ENCODE results near the gene MTM1. TPM values are rescaled to one million over a fixed set of nuclear protein-coding genes. Genes with fewer than 3 reads are reported as not detected.

Gene MTM1
- total RNA-seq, 4 donors from 2014 or later, result 16.3 to 50.0 (median 22.8) TPM

DNA sequence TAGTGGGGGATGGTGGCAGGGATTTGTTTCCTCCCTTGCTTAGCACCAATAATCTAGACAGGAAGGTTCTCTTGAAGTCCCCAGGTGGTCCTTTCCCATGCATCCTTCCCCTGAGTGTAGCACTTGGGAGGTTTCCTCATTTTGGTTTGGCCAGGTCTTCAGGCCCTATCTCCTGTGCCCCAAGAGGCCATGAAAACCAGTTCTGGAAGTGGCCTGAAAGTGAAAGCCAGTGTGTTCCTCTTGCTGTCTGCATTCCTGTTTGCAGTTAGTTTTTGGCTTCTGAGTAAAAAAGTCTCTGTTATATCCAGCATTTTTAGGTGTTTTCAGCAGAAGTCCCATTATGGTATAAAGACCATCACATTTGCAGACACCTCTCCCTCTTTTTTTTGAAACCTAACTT is 59.5 kb downstream of the MTM1 start:
- Histone ChIP-seq H3K4me3 (replicated peaks in 1 of 3) (no peak overlapping the region), H3K9me3 (no peaks in the 10 kb centered on the region), H3K36me3 (peaks cover 0 to 4% of the 10 kb centered on the region in 2 donors), H3K27ac (no peak overlapping the region), H3K4me1 (no peaks in the 10 kb centered on the region), H3K27me3 (no peaks in the 10 kb centered on the region)
- no peak for DNase-seq
- TF ChIP-seq, protein P1, sequence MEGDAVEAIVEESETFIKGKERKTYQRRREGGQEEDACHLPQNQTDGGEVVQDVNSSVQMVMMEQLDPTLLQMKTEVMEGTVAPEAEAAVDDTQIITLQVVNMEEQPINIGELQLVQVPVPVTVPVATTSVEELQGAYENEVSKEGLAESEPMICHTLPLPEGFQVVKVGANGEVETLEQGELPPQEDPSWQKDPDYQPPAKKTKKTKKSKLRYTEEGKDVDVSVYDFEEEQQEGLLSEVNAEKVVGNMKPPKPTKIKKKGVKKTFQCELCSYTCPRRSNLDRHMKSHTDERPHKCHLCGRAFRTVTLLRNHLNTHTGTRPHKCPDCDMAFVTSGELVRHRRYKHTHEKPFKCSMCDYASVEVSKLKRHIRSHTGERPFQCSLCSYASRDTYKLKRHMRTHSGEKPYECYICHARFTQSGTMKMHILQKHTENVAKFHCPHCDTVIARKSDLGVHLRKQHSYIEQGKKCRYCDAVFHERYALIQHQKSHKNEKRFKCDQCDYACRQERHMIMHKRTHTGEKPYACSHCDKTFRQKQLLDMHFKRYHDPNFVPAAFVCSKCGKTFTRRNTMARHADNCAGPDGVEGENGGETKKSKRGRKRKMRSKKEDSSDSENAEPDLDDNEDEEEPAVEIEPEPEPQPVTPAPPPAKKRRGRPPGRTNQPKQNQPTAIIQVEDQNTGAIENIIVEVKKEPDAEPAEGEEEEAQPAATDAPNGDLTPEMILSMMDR (IDR thresholded peaks at IDR 0.05), result no peak
- no peak for TF ChIP-seq POLR2A (IDR thresholded peaks at IDR 0.05)
- intact Hi-C loops (cut with DNase I), result no loop called here

DNA sequence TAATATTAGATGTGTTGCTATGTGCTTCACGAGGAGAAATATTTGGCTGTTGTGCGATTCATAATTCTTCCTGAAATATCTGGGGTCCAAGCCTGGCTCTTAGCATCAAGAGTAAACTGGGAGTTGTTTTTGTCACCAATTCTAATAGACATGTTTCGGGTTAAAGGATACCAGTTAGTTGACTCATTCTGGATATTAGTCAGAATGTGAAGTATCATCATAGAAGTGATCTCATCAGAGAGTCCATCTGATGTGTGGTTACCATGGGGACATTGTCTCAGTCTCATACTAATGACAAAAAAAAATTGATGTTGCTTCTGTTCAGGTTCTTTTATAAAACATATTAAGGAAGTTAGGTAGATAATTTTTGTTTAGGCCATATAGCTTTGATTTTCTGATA is 67.5 kb downstream of the MTM1 start:
- DNase-seq, result no peak
- Histone ChIP-seq H3K4me1 (no peaks in the 10 kb centered on the region), H3K27me3 (no peaks in the 10 kb centered on the region), H3K36me3 (peaks cover 0 to 4% of the 10 kb centered on the region in 2 donors), H3K4me3 (replicated peaks in 1 of 3) (no peak overlapping the region), H3K27ac (no peak overlapping the region), H3K9me3 (no peaks in the 10 kb centered on the region)
- intact Hi-C loops (cut with DNase I), result no loop called here
- no peak for TF ChIP-seq POLR2A (IDR thresholded peaks at IDR 0.05)
- TF ChIP-seq, protein P1 (IDR thresholded peaks at IDR 0.05), result no peak
- 82 to 89% methylated on average over 3 of the region's 3 CpGs for WGBS, 2 donors

DNA sequence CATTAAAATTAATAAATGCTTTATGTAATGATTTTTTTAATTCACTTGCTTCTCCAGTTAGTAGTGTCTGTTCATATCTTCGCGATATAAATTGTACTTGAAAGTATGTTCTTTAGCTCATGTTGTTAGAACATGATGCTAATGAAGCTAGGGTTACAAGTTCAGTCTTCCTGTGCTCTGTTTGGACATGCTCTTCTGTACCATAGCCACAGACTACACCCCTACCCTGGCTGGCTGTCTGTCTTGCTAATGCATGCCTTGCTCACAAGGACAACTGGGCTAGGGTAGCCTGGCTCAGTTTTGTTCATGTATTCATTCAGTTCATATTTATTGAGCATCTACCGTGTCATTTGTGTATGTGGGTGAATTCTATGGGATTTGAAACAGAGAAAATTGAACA is 74.0 kb downstream of the MTM1 start:
- H3K27ac ChIP-seq, result no peak overlapping the region
- WGBS, 2 donors, result 98 to 100% methylated on average over 3 of the region's 3 CpGs
- no peak overlapping the region for H3K4me3 ChIP-seq (replicated peaks in 1 of 3)
- H3K27me3 ChIP-seq, result no peaks in the 10 kb centered on the region
- peaks cover 0 to 7% of the 10 kb centered on the region in 2 donors for H3K36me3 ChIP-seq
- intact Hi-C loops (cut with DNase I), result no loop called here
- no peak for DNase-seq
- no peaks in the 10 kb centered on the region for H3K4me1 ChIP-seq
- TF ChIP-seq POLR2A (IDR thresholded peaks at IDR 0.05), result no peak
- TF ChIP-seq, protein P1 (IDR thresholded peaks at IDR 0.05), result no peak
- H3K9me3 ChIP-seq, result no peaks in the 10 kb centered on the region

DNA sequence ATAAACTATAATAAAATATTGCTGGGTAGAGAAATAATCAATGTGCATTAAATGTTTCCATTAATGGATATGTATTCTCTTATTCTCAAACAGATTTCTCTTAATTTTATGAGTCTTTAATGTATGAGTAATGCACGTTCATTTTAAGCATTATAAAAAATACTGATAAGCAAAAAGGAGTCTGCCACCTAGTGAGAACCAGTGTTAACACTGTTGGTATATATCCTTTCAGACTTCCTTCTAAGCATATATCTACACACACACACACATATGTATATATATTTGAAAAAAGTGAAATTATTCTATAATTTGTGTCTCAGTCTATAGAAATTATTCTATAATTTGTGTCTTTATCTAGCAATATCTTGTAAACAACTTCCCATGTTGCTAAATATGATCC is 74.8 kb downstream of the MTM1 start:
- H3K4me1 ChIP-seq, result no peaks in the 10 kb centered on the region
- no peak overlapping the region for H3K4me3 ChIP-seq (replicated peaks in 1 of 3)
- no peaks in the 10 kb centered on the region for H3K9me3 ChIP-seq
- TF ChIP-seq, protein P1 (IDR thresholded peaks at IDR 0.05), result no peak
- no peak overlapping the region for H3K27ac ChIP-seq
- H3K27me3 ChIP-seq, result no peaks in the 10 kb centered on the region
- peaks cover 0 to 7% of the 10 kb centered on the region in 2 donors for H3K36me3 ChIP-seq
- intact Hi-C loops (cut with DNase I), result no loop called here
- 58 to 79% methylated on average over 1 of the region's 1 CpG for WGBS, 2 donors
- no peak for DNase-seq

DNA sequence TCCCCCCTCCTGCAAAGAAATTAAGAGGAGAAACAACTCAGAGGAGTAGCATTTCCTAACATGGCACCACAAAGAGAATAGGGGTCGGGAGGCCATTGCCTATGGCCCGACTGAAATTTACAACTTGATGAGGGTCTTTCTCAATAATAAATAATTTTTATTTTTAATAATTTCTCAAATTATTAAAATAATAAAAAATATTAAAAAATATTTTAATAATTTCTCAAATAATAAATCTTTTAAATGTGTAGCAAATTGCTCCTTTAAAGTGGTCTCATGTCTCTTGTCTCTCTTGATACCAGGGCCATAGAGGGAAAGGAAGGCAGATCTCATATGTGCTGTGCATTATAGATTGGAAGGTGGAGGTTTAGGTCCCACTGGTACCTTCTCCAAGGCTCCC is 75.5 kb downstream of the MTM1 start:
- Histone ChIP-seq H3K4me1 (no peaks in the 10 kb centered on the region), H3K27me3 (no peaks in the 10 kb centered on the region), H3K4me3 (replicated peaks in 1 of 3) (no peak overlapping the region), H3K27ac (no peak overlapping the region), H3K36me3 (peaks cover 0 to 7% of the 10 kb centered on the region in 2 donors), H3K9me3 (no peaks in the 10 kb centered on the region)
- 92 to 98% methylated on average over 2 of the region's 2 CpGs for WGBS, 2 donors
- intact Hi-C loops (cut with DNase I), result no loop called here
- TF ChIP-seq, protein P1 (IDR thresholded peaks at IDR 0.05), result no peak
- no peak for TF ChIP-seq POLR2A (IDR thresholded peaks at IDR 0.05)
- DNase-seq, result no peak
